Hindlimb muscle (tissue), 1 donor: ENCODE data around the gene TFR2. TPM values are rescaled to one million over a fixed set of nuclear protein-coding genes. Genes with fewer than 3 reads are reported as not detected.

Source experiments
- DNase-seq: peaks from one replicate; pipeline ENCODE4 v3.0.0-alpha.2; 2013
- polyA plus RNA-seq: library from polyadenylated mRNA; unstranded; fragments of 120-200 nt; gene quantifications from one replicate; pipeline ENCODE4 v1.2.1, GENCODE V29; 2013; ENCODE audit not compliant: insufficient read length

The TFR2 gene
- polyA plus RNA-seq, 1 donor: 1.3 TPM

GRCh38 chr7:100612730-100613390 lies 28.5 kb downstream of the TFR2 start:
- DNase-seq: no peak

- peak; percentile 99 for DNase-seq
These were observed 29.2 kb downstream of the TFR2 start, which contains the start of gene MOSPD3 for GRCh38 chr7:100611983-100612729. Gene MOSPD3, plus strand, starts transcription at chr7:100612540. Its CDS starts 252 bp downstream, at chr7:100612792.

- no peak for DNase-seq
These were observed 31.4 kb downstream of the TFR2 start for GRCh38 chr7:100609958-100610357.

GRCh38 chr7:100607111-100607510 lies 34.2 kb downstream of the TFR2 start:
- DNase-seq: no peak

GRCh38 chr7:100606313-100606712 lies 35.0 kb downstream of the TFR2 start:
- DNase-seq: no peak

- DNase-seq: no peak
These were observed 36.1 kb downstream of the TFR2 start for GRCh38 chr7:100604976-100605911.

GRCh38 chr7:100604028-100604975 lies 37.0 kb downstream of the TFR2 start:
- DNase-seq: no peak

GRCh38 chr7:100603726-100604027 lies 37.7 kb downstream of the TFR2 start:
- no peak for DNase-seq

- DNase-seq: peak; percentile 88
These were observed 38.2 kb downstream of the TFR2 start for GRCh38 chr7:100602889-100603725.

GRCh38 chr7:100600730-100601038 lies 40.7 kb downstream of the TFR2 start:
- no peak for DNase-seq

- no peak for DNase-seq
These were observed 41.2 kb downstream of the TFR2 start for GRCh38 chr7:100599911-100600729.

- DNase-seq: no peak
These were observed 42.9 kb downstream of the TFR2 start for GRCh38 chr7:100598425-100598824.

- DNase-seq: no peak
These were observed 46.2 kb downstream of the TFR2 start for GRCh38 chr7:100595188-100595587.

GRCh38 chr7:100591596-100591995 lies 49.8 kb downstream of the TFR2 start:
- no peak for DNase-seq

- no peak for DNase-seq
These were observed 51.1 kb downstream of the TFR2 start for GRCh38 chr7:100590077-100590737.

- no peak for DNase-seq
These were observed 51.9 kb downstream of the TFR2 start for GRCh38 chr7:100589341-100589947.

GRCh38 chr7:100588438-100588837 lies 52.9 kb downstream of the TFR2 start:
- DNase-seq: no peak

GRCh38 chr7:100586266-100587025 lies 54.9 kb downstream of the TFR2 start, which contains the start of gene FBXO24:
Gene FBXO24, plus strand, starts transcription at chr7:100586328. Its CDS starts 298 bp downstream, at chr7:100586626.
- peak; percentile 100 for DNase-seq
